Heart left ventricle (tissue), 16 donors: Measurements from ENCODE around the gene MSMB. TPM values are rescaled to one million over a fixed set of nuclear protein-coding genes. Genes with fewer than 3 reads are reported as not detected.

Experiments used
- ATAC-seq, 4 donors: fragments of 200-7000 bp; cut with Tn5 transposase; one replicate each; pipeline ENCODE4 v1.9.1; 2020 to 2022; ENCODE audit warnings: moderate library complexity in 4 of 4, mild to moderate bottlenecking in 3 of 4, moderate number of reproducible peaks in 1 of 4
- DNase-seq, 5 donors: peaks; one replicate each; pipeline ENCODE4 v3.0.0-alpha.2; 2020
- H3K27ac ChIP-seq, 12 donors: fragments of 200-600 bp; sonication (generic) in 4 of 12; one replicate each; pipeline versions ENCODE4 v1.5.0 to v1.8.0; 2016 to 2022; ENCODE audit warnings: mild to moderate bottlenecking in 2 of 12
- H3K27me3 ChIP-seq, 9 donors: fragments of 200-600 bp; sonication (generic) in 2 of 9; one replicate each; pipeline versions ENCODE4 v1.5.1 to v1.8.0; 2016 to 2022; ENCODE audit warnings: mild to moderate bottlenecking in 3 of 9
- H3K36me3 ChIP-seq, 9 donors: fragments of 200-600 bp; sonication (generic) in 2 of 9; one replicate each; pipeline versions ENCODE4 v1.5.0 to v1.8.0; 2018 to 2022; ENCODE audit warnings: mild to moderate bottlenecking in 2 of 9
- H3K4me1 ChIP-seq, 12 donors: fragments of 200-600 bp; sonication (generic) in 4 of 12; one replicate each; pipeline versions ENCODE4 v1.5.0 to v1.8.0; 2016 to 2022; ENCODE audit warnings: mild to moderate bottlenecking in 3 of 12
- H3K4me3 ChIP-seq, 12 donors: fragments of 200-600 bp; sonication (generic) in 4 of 12; one replicate each; pipeline versions ENCODE4 v1.5.0 to v1.8.0; 2017 to 2022; ENCODE audit warnings: mild to moderate bottlenecking in 9 of 12, moderate library complexity in 4 of 12
- H3K9me3 ChIP-seq, 12 donors: fragments of 200-600 bp; sonication (generic) in 4 of 12; one replicate each; pipeline versions ENCODE4 v1.5.0 to v1.8.0; 2016 to 2022; ENCODE audit warnings: mild to moderate bottlenecking in 1 of 12
- CTCF ChIP-seq, 12 donors: fragments of 200-600 bp; sonication (generic) in 4 of 12; IDR thresholded peaks; one replicate each; pipeline versions ENCODE4 v1.5.0 to v1.8.0; 2018 to 2022; ENCODE audit warnings: antibody characterized with exemption in 12 of 12, mild to moderate bottlenecking in 5 of 12
- POLR2A ChIP-seq, 2 donors: fragments of 450-650 bp; IDR thresholded peaks; one replicate each; pipeline ENCODE4 v1.6.1; 2017; ENCODE audit warnings: antibody characterized with exemption in 2 of 2, mild to moderate bottlenecking in 2 of 2, moderate library complexity in 2 of 2
- WGBS, 4 donors: extraction: QIAGEN DNeasy Blood & Tissue Kit in 2 of 4; methylation state at CpG; one replicate each; pipeline versions ENCODE4 v1.1.5 to v1.1.7; 2013 to 2018; 5-methylcytosine and 5-hydroxymethylcytosine counted together
- intact Hi-C, 10 donors: fragments of 100-400 bp; cut with DNase I; formaldehyde crosslinking; loops; one replicate each; pipeline versions ENCODE4 v1.11.1 to v1.14.2; 2022
- polyA plus RNA-seq, 2 donors: library from polyadenylated mRNA; stranded (reverse); fragments of 200-250 nt; gene quantifications; one replicate each; pipeline ENCODE4 v1.2.3, GENCODE V29; 2013
- total RNA-seq, 9 donors: library from RNA; depleted of rRNA in 2 of 9; stranded (reverse); fragments of >200 nt in 2 of 9; fragmentation: NEBNext Ultra II Directional in 3 of 9; extraction: Animal tissue kit (Norgen Biotek cat#: 25700) in 3 of 9; gene quantifications; one replicate each; pipeline versions ENCODE4 v1.1.0 to v1.2.4, GENCODE V29; 2016 to 2023
- donor health status: ischemic (EF 13 %, LVEDD 7.1; RV severe dilation, severe dysfunction).
- donor health status: healthy with polysubstance abuse.
- donor health status: DM: no; HTN: yes; CAD: no.
- donor health status: DM: no; HTN: no; CAD: no.
- donor health status: ischemic (EF 25% LVEDD 6.9; RV normal size, moderate dysfunction).
- donor health status: ischemic (EF 25% LVEDD 5.7; RV mildly dilated, moderate dysfunction).
- donor health status: healthy.
- donor health status: DM: yes; HTN: yes; CAD: no.
- donor health status: ischemic (EF 35%, LVEDD 5.7; RV mildly dilated, moderate dysfunction).
- donor health status: nonischemic (EF 11% LVEDD 7.7; RV severe dilation, severe dysfunction).
- donor health status: DM: yes; HTN: yes; CAD: no.
- donor health status: PGD.
- donor health status: ischemic (EF 29% LVEDD 5.4; RV normal size, mild dysfunction).
- donor health status: nonischemic (EF 23%, LVEDD 6.1; RV moderate dilation, normal function).

MSMB gene
- total and polyA plus RNA-seq, 11 donors: not detected

GRCh38 chr10:46020344-46020657, 25.8 kb downstream of the MSMB start:
- Histone ChIP-seq H3K4me1 (peaks cover 0 to 94% (median 80%) of the 10 kb centered on the region in 12 donors), H3K9me3 (no peaks in the 10 kb centered on the region), H3K4me3 (peak overlapping the region in 8 of 12 donors; percentile 6 to 73 (median 26)), H3K36me3 (peaks cover 0 to 21% (median 11%) of the 10 kb centered on the region in 9 donors), H3K27me3 (no peaks in the 10 kb centered on the region), H3K27ac (peak overlapping the region; percentile 36 to 94 (median 85))
- TF ChIP-seq CTCF (IDR thresholded peaks at IDR 0.05) (no peak), POLR2A (IDR thresholded peaks at IDR 0.05) (no peak)
- WGBS, 4 donors: 32 to 49% (median 38%) methylated on average over 3 of the region's 3 CpGs
- DNase-seq (no peak), ATAC-seq (peak; percentile 11 to 33 (median 29))
- intact Hi-C loops: loop anchor here in 6 of 10 donors (10.0 kb wide), 3 partner anchors 46 to 1026 kb away; partner anchors contain the start of genes TIMM23 (in 6 of the 6) and ZNF22 (in 1 of the 6)

GRCh38 chr10:46019569-46020343, 26.3 kb downstream of the MSMB start:
- ATAC-seq (peak; percentile 48 to 63 (median 58)), DNase-seq (peak in 4 of 5 donors; percentile 56 to 66 (median 61))
- Histone ChIP-seq H3K27ac (peak overlapping the region; percentile 36 to 94 (median 85)), H3K36me3 (peaks cover 0 to 26% (median 16%) of the 10 kb centered on the region in 9 donors), H3K4me1 (peaks cover 0 to 91% (median 76%) of the 10 kb centered on the region in 12 donors), H3K27me3 (no peaks in the 10 kb centered on the region), H3K9me3 (no peaks in the 10 kb centered on the region), H3K4me3 (peak overlapping the region in 8 of 12 donors; percentile 6 to 73 (median 26))
- intact Hi-C loops: loop anchor here in 6 of 10 donors (10.0 kb wide), 3 partner anchors 45 to 1025 kb away; partner anchors contain the start of genes TIMM23 (in 6 of the 6) and ZNF22 (in 1 of the 6)
- TF ChIP-seq POLR2A (IDR thresholded peaks at IDR 0.05) (no peak), CTCF (IDR thresholded peaks at IDR 0.05) (no peak)
- WGBS, 4 donors: 39 to 45% (median 41%) methylated on average over 7 of the region's 7 CpGs

- Histone ChIP-seq H3K27me3 (no peaks in the 10 kb centered on the region), H3K36me3 (peaks cover 0 to 32% (median 23%) of the 10 kb centered on the region in 9 donors), H3K4me1 (peaks cover 0 to 85% (median 70%) of the 10 kb centered on the region in 12 donors), H3K9me3 (no peaks in the 10 kb centered on the region), H3K4me3 (peak overlapping the region in 7 of 12 donors; percentile 11 to 73 (median 34)), H3K27ac (peak overlapping the region; percentile 36 to 94 (median 85))
- no peak for TF ChIP-seq CTCF (IDR thresholded peaks at IDR 0.05)
- TF ChIP-seq POLR2A (IDR thresholded peaks at IDR 0.05): no peak
- WGBS, 4 donors: 55 to 60% (median 57%) methylated on average over 3 of the region's 3 CpGs
- ATAC-seq: peak in 1 of 4 donors; percentile 28
- intact Hi-C loops: no loop called here
- DNase-seq: peak in 1 of 5 donors; percentile 50
These were observed 26.9 kb downstream of the MSMB start for GRCh38 chr10:46019177-46019528.

GRCh38 chr10:46018453-46019176, 27.5 kb downstream of the MSMB start:
- Histone ChIP-seq H3K27ac (peak overlapping the region in 11 of 12 donors; percentile 25 to 94 (median 85)), H3K4me3 (peak overlapping the region in 5 of 12 donors; percentile 11 to 73 (median 16)), H3K36me3 (peaks cover 0 to 38% (median 28%) of the 10 kb centered on the region in 9 donors), H3K4me1 (peaks cover 0 to 79% (median 65%) of the 10 kb centered on the region in 12 donors), H3K27me3 (no peaks in the 10 kb centered on the region), H3K9me3 (no peaks in the 10 kb centered on the region)
- 23 to 33% (median 28%) methylated on average over 2 of the region's 2 CpGs for WGBS, 4 donors
- TF ChIP-seq CTCF (IDR thresholded peaks at IDR 0.05): no peak
- no peak for TF ChIP-seq POLR2A (IDR thresholded peaks at IDR 0.05)
- intact Hi-C loops: no loop called here
- no peak for ATAC-seq
- no peak for DNase-seq
